ENCODE measurements around the gene OTOG.

OTOG gene

GRCh38 chr11:17581036-17581731, 34.1 kb downstream of the OTOG start:
- TF ChIP-seq POLR2AphosphoS5 (IDR thresholded peaks at IDR 0.05; ENCODE audit: low read depth): no peak
- no peak for TF ChIP-seq GABPA (IDR thresholded peaks at IDR 0.05; ENCODE audit: low read depth)
- no peak for TF ChIP-seq CTCF (IDR thresholded peaks at IDR 0.05; ENCODE audit: insufficient read depth, low read length)
- TF ChIP-seq SPI1 (IDR thresholded peaks at IDR 0.05; ENCODE audit: borderline replicate concordance, low read depth): no peak
- no peak for TF ChIP-seq REST (IDR thresholded peaks at IDR 0.05; ENCODE audit: insufficient replicate concordance, low read depth)
- DNase-seq (ENCODE audit: low read depth in 1 of 2, low spot score in 1 of 2): no peak

GRCh38 chr11:17581732-17582053, 34.6 kb downstream of the OTOG start:
- DNase-seq (ENCODE audit: low read depth in 1 of 2, low spot score in 1 of 2): no peak
- TF ChIP-seq POLR2AphosphoS5 (IDR thresholded peaks at IDR 0.05; ENCODE audit: low read depth): no peak
- TF ChIP-seq SPI1 (IDR thresholded peaks at IDR 0.05; ENCODE audit: borderline replicate concordance, low read depth): no peak
- no peak for TF ChIP-seq CTCF (IDR thresholded peaks at IDR 0.05; ENCODE audit: insufficient read depth, low read length)
- TF ChIP-seq GABPA (IDR thresholded peaks at IDR 0.05; ENCODE audit: low read depth): no peak
- TF ChIP-seq REST (IDR thresholded peaks at IDR 0.05; ENCODE audit: insufficient replicate concordance, low read depth): no peak
- no peak overlapping the region for H3K4me3 ChIP-seq (replicated peaks; ENCODE audit: insufficient read depth, low read length)
- H3K27ac ChIP-seq (replicated peaks): no peak overlapping the region
- peaks cover 4% of the 10 kb centered on the region for H3K27me3 ChIP-seq (ENCODE audit: insufficient read depth, poor library complexity, severe bottlenecking)

More at GRCh38 chr11:17581036-17581731, 34.1 kb downstream of the OTOG start:
- no peak overlapping the region for H3K4me3 ChIP-seq (replicated peaks; ENCODE audit: insufficient read depth, low read length)
- peaks cover 4% of the 10 kb centered on the region for H3K27me3 ChIP-seq (ENCODE audit: insufficient read depth, poor library complexity, severe bottlenecking)
- H3K27ac ChIP-seq (replicated peaks): no peak overlapping the region

- TF ChIP-seq POLR2AphosphoS5 (IDR thresholded peaks at IDR 0.05; ENCODE audit: low read depth): no peak
- TF ChIP-seq GABPA (IDR thresholded peaks at IDR 0.05; ENCODE audit: low read depth): no peak
- TF ChIP-seq SPI1 (IDR thresholded peaks at IDR 0.05; ENCODE audit: borderline replicate concordance, low read depth): no peak
- TF ChIP-seq CTCF (IDR thresholded peaks at IDR 0.05; ENCODE audit: insufficient read depth, low read length): no peak
- no peak for TF ChIP-seq REST (IDR thresholded peaks at IDR 0.05; ENCODE audit: insufficient replicate concordance, low read depth)
- no peak for DNase-seq (ENCODE audit: low read depth in 1 of 2, low spot score in 1 of 2)
- Histone ChIP-seq H3K27me3 (ENCODE audit: insufficient read depth, poor library complexity, severe bottlenecking) (peaks cover 4% of the 10 kb centered on the region), H3K4me3 (replicated peaks; ENCODE audit: insufficient read depth, low read length) (no peak overlapping the region), H3K27ac (replicated peaks) (no peak overlapping the region)
Observed at GRCh38 chr11:17585911-17586695, 39.0 kb downstream of the OTOG start.

Measured in HL-60 (cell line).